ENCODE measurements around the gene PDSS2.
"Not testable (repeated sequence)": the region's sequence is repeated elsewhere in the genome, so short reads cannot be mapped to it uniquely, and the experiment has no call there.

GRCh38 chr6:107425951-107426350 is 33.4 kb downstream of the PDSS2 start:
- TF ChIP-seq, protein P1, sequence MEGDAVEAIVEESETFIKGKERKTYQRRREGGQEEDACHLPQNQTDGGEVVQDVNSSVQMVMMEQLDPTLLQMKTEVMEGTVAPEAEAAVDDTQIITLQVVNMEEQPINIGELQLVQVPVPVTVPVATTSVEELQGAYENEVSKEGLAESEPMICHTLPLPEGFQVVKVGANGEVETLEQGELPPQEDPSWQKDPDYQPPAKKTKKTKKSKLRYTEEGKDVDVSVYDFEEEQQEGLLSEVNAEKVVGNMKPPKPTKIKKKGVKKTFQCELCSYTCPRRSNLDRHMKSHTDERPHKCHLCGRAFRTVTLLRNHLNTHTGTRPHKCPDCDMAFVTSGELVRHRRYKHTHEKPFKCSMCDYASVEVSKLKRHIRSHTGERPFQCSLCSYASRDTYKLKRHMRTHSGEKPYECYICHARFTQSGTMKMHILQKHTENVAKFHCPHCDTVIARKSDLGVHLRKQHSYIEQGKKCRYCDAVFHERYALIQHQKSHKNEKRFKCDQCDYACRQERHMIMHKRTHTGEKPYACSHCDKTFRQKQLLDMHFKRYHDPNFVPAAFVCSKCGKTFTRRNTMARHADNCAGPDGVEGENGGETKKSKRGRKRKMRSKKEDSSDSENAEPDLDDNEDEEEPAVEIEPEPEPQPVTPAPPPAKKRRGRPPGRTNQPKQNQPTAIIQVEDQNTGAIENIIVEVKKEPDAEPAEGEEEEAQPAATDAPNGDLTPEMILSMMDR (IDR thresholded peaks at IDR 0.05; ENCODE audit: low read depth, low read length): not testable (repeated sequence)
- not testable (repeated sequence) for TF ChIP-seq POLR2A (IDR thresholded peaks at IDR 0.05; ENCODE audit: extremely low read depth, insufficient read length); MAX (IDR thresholded peaks at IDR 0.05; ENCODE audit: low read depth, low read length)
